Endodermal cell (in vitro differentiated cells): ENCODE data around the gene PNO1. TPM values are rescaled to one million over a fixed set of nuclear protein-coding genes. Genes with fewer than 3 reads are reported as not detected.
"Not testable (repeated sequence)": the region's sequence is repeated elsewhere in the genome, so short reads cannot be mapped to it uniquely, and the experiment has no call there.

ENCODE experiments used
- DNase-seq: peaks from one replicate; pipeline ENCODE4 v3.0.0-alpha.2; 2017
- H3K27ac ChIP-seq: 2 replicates; pipeline ENCODE4 v1.5.1; 2013; ENCODE audit warnings: mild to moderate bottlenecking, low read depth, low read length, moderate library complexity
- H3K27me3 ChIP-seq: 2 replicates; pipeline ENCODE4 v1.6.1; 2013; ENCODE audit warnings: mild to moderate bottlenecking, low read length, moderate library complexity; ENCODE audit not compliant: insufficient read depth, control insufficient read depth, poor library complexity, severe bottlenecking
- H3K36me3 ChIP-seq: 2 replicates; pipeline ENCODE4 v1.7.0; 2013; ENCODE audit warnings: mild to moderate bottlenecking, low read length, moderate library complexity; ENCODE audit not compliant: control insufficient read depth, insufficient read depth
- H3K4me1 ChIP-seq: one replicate; pipeline ENCODE4 v1.7.0; 2013; ENCODE audit warnings: low read length; ENCODE audit not compliant: control insufficient read depth, insufficient read depth
- H3K4me3 ChIP-seq: 2 replicates; pipeline ENCODE4 v1.5.1; 2013; ENCODE audit warnings: mild to moderate bottlenecking, low read length, moderate library complexity
- H3K9ac ChIP-seq: 2 replicates; pipeline ENCODE4 v1.6.1; 2013; ENCODE audit warnings: mild to moderate bottlenecking, low read length, moderate library complexity; ENCODE audit not compliant: poor library complexity, severe bottlenecking; ENCODE audit errors: extremely low read depth
- H3K9me3 ChIP-seq: 2 replicates; pipeline ENCODE4 v1.6.1; 2013; ENCODE audit warnings: mild to moderate bottlenecking, low read length, moderate library complexity; ENCODE audit not compliant: control insufficient read depth
- H3K27ac Mint-ChIP-seq: 2 replicates; pipeline ENCODE4 v1.8.0; 2020; ENCODE audit warnings: mixed read lengths
- H3K27me3 Mint-ChIP-seq: 2 replicates; pipeline ENCODE4 v1.8.0; 2021; ENCODE audit warnings: mild to moderate bottlenecking, mixed read lengths; ENCODE audit not compliant: insufficient read depth
- H3K36me3 Mint-ChIP-seq: 2 replicates; pipeline ENCODE4 v1.8.0; 2020; ENCODE audit warnings: low read depth, mixed read lengths
- H3K4me1 Mint-ChIP-seq: 2 replicates; pipeline ENCODE4 v1.8.0; 2020; ENCODE audit warnings: mixed read lengths
- H3K4me3 Mint-ChIP-seq: 2 replicates; pipeline ENCODE4 v1.8.0; 2020; ENCODE audit warnings: mild to moderate bottlenecking, moderate library complexity, mixed read lengths
- H3K9me3 Mint-ChIP-seq: 2 replicates; pipeline ENCODE4 v1.8.0; 2020; ENCODE audit warnings: mild to moderate bottlenecking, mixed read lengths
- WGBS, 2 experiments: methylation state at CpG; one replicate each; pipeline versions ENCODE4 v1.1.5 to v1.1.7; 2013; ENCODE audit warnings: missing lambda C conversion rate in 2 of 2, mixed read lengths in 1 of 2; ENCODE audit not compliant: insufficient coverage in 1 of 2, insufficient read length in 1 of 2; 5-methylcytosine and 5-hydroxymethylcytosine counted together
- total RNA-seq, 2 donors: library from RNA; stranded (reverse); fragmentation: NEBNext Ultra II Directional in 1 of 2; extraction: Animal tissue kit (Norgen Biotek cat#: 25700) in 1 of 2; gene quantifications; 2 replicates in 1 of 2; 3 replicates in 1 of 2; pipeline ENCODE4 v1.2.1, GENCODE V29; 2021
- TF ChIP-seq, protein P1 (sequence below): fragments of 200-600 bp; sonication (generic); conservative IDR thresholded peaks from 2 replicates; pipeline ENCODE4 v1.5.0; 2021; ENCODE audit warnings: antibody characterized with exemption, mild to moderate bottlenecking

Gene PNO1
- total RNA-seq, 2 donors from 2014 or later = 16.6 to 21.3 TPM

DNA sequence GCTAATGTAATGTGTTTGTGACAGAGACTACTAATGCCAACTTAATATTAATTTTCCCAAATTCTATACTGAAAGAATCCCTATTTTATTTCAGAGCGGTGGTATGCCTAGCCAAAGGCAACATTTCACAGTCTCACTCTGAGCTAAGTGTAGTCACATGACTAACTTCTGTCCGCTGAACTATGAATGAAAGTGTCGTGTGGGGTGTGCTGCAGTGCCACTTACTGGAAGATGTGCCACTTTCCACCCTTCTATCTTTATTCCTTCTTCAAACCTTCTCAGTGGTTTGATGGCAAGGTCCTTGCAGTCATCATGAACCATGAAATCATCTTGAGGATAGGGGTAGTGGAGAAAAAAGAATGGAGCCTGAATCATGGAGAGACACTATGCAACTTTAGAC, 47.6 kb upstream of the PNO1 start:
- WGBS, 2 experiments = 88 to 89% methylated on average over 3 of the region's 3 CpGs
- Mint-ChIP-seq H3K4me3 (no peak overlapping the region), H3K27me3 (peaks cover 24% of the 10 kb centered on the region), H3K36me3 (peaks cover 3% of the 10 kb centered on the region), H3K9me3 (peaks cover 10% of the 10 kb centered on the region), H3K27ac (no peak overlapping the region), H3K4me1 (no peaks in the 10 kb centered on the region)
- TF ChIP-seq, protein P1, sequence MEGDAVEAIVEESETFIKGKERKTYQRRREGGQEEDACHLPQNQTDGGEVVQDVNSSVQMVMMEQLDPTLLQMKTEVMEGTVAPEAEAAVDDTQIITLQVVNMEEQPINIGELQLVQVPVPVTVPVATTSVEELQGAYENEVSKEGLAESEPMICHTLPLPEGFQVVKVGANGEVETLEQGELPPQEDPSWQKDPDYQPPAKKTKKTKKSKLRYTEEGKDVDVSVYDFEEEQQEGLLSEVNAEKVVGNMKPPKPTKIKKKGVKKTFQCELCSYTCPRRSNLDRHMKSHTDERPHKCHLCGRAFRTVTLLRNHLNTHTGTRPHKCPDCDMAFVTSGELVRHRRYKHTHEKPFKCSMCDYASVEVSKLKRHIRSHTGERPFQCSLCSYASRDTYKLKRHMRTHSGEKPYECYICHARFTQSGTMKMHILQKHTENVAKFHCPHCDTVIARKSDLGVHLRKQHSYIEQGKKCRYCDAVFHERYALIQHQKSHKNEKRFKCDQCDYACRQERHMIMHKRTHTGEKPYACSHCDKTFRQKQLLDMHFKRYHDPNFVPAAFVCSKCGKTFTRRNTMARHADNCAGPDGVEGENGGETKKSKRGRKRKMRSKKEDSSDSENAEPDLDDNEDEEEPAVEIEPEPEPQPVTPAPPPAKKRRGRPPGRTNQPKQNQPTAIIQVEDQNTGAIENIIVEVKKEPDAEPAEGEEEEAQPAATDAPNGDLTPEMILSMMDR = no peak
- DNase-seq = no peak
- Histone ChIP-seq H3K27ac (no peak overlapping the region), H3K9me3 (peaks cover 12% of the 10 kb centered on the region), H3K36me3 (no peaks in the 10 kb centered on the region), H3K4me1 (no peaks in the 10 kb centered on the region), H3K27me3 (peaks cover 5% of the 10 kb centered on the region), H3K9ac (no peak overlapping the region), H3K4me3 (no peak overlapping the region)

DNA sequence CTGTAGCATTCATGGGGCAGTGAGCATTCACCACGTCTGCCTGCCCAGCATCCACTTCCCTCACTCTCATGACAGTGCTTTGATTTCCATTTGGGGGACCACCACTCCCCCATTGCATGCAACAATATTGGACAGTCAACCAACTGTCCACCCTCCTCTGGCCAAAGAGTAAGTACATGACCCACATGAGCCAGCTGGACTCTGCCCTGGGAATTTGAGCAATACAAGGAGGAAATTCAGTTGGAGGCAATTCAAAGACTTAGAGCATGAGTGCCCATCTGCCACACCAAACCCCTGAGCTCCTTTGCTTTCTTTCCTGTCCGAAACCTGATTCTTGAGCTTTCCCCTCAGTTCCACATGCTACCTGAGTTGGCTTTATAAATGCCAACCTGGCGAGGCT, 41.7 kb upstream of the PNO1 start:
- no peaks in the 10 kb centered on the region for H3K9me3 Mint-ChIP-seq
- no peak overlapping the region for H3K4me3 Mint-ChIP-seq
- H3K36me3 ChIP-seq = no peaks in the 10 kb centered on the region
- H3K27me3 Mint-ChIP-seq = peaks cover 52% of the 10 kb centered on the region
- peaks cover 18% of the 10 kb centered on the region for H3K4me1 Mint-ChIP-seq
- no peak overlapping the region for H3K9ac ChIP-seq
- 88 to 95% methylated on average over 2 to 3 of the region's 3 CpGs for WGBS, 2 experiments
- H3K4me3 ChIP-seq = no peak overlapping the region
- no peak overlapping the region for H3K27ac ChIP-seq
- TF ChIP-seq, protein P1 = no peak
- no peaks in the 10 kb centered on the region for H3K9me3 ChIP-seq
- no peaks in the 10 kb centered on the region for H3K36me3 Mint-ChIP-seq
- no peak for DNase-seq
- no peaks in the 10 kb centered on the region for H3K4me1 ChIP-seq
- H3K27me3 ChIP-seq = no peaks in the 10 kb centered on the region
- H3K27ac Mint-ChIP-seq = no peak overlapping the region

DNA sequence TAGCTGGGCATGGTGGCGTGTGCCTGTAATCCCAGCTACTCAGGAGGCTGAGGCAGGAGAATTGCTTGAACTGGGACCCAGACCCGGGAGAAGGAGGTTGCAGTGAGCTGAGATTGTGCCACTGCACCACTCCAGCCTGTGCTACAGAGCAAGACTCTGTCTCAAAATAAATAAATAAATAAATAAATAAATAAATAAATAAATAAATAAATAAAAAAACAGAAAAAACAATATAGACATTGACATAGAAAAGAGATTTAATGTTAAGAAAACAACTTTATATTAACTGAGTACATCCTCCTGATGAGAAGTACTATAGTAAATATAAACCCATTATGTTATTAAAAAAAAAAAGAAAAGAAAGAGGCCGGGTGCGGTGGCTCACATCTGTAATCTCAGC, 39.8 kb upstream of the PNO1 start:
- H3K4me3 ChIP-seq, DNase-seq, H3K4me1 ChIP-seq, H3K27ac Mint-ChIP-seq, H3K9me3 ChIP-seq, H3K36me3 Mint-ChIP-seq, H3K9ac ChIP-seq, H3K27me3 ChIP-seq, H3K36me3 ChIP-seq, H3K4me3 Mint-ChIP-seq, H3K9me3 Mint-ChIP-seq, H3K27ac ChIP-seq: not testable (repeated sequence)
- Mint-ChIP-seq H3K27me3 (peaks cover 53% of the 10 kb centered on the region), H3K4me1 (peaks cover 27% of the 10 kb centered on the region)
- WGBS, 2 experiments = 94% methylated on average over 2 to 4 of the region's 4 CpGs

- Mint-ChIP-seq H3K4me1 (peaks cover 27% of the 10 kb centered on the region), H3K36me3 (no peaks in the 10 kb centered on the region), H3K27me3 (peaks cover 61% of the 10 kb centered on the region), H3K4me3 (no peak overlapping the region), H3K27ac (no peak overlapping the region), H3K9me3 (no peaks in the 10 kb centered on the region)
- H3K27me3 ChIP-seq = no peaks in the 10 kb centered on the region
- no peak overlapping the region for H3K9ac ChIP-seq
- H3K4me3 ChIP-seq = no peak overlapping the region
- H3K27ac ChIP-seq = no peak overlapping the region
- H3K36me3 ChIP-seq = no peaks in the 10 kb centered on the region
- H3K9me3 ChIP-seq = no peaks in the 10 kb centered on the region
- no peak for DNase-seq
- WGBS, 2 experiments = 67 to 94% methylated on average over 1 to 7 of the region's 7 CpGs
- TF ChIP-seq, protein P1 = no peak
- H3K4me1 ChIP-seq = peaks cover 6% of the 10 kb centered on the region
These were observed 38.9 kb upstream of the PNO1 start for GRCh38 chr2:68118816-68119215.
